HG03064 (cell line): Measurements from ENCODE around the gene OR2T5.
"Not testable (repeated sequence)": the region's sequence is repeated elsewhere in the genome, so short reads cannot be mapped to it uniquely, and the experiment has no call there.

Experiments used
- ATAC-seq: cut with Tn5 transposase; IDR thresholded peaks from one replicate; pipeline ENCODE4 v1.9.1; 2021; ENCODE audit warnings: low read depth; ENCODE audit not compliant: unreplicated experiment

Gene OR2T5

DNA sequence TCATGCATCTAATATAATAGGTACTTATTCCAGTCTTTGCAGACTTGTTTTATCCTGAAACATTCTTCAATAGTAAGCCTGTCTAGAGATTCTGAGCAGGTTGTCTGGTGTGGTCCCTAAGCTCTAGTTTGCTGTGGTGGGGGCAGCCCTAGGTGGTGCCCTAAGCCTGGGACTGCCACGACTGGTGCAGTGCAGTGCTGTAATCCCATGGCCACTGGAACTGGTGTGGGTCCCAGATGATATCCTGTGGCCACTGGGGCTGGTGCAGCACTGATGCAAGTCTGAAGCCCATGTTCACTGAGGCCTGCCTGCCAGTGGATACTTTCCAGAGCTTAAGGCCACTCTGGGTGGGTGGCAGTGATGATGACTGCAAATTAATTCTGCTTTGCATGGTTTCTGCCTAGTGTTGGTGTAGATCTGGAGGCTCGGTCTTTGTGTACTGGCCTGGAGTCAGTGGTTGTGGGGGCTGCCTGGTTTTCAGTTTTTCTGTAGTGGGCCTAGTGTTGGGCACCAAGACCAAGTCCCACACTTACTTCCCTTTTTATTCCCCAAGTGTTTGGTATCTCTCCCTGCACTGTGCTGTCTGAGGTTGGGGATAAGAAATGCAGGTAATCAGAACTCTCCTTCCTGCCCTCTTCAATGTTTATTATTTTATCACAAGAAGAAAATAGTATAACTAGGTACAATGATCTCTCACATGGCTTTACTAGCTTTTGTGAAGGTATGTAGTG, 12.1 kb downstream of the OR2T5 start:
- ATAC-seq, result not testable (repeated sequence)

DNA sequence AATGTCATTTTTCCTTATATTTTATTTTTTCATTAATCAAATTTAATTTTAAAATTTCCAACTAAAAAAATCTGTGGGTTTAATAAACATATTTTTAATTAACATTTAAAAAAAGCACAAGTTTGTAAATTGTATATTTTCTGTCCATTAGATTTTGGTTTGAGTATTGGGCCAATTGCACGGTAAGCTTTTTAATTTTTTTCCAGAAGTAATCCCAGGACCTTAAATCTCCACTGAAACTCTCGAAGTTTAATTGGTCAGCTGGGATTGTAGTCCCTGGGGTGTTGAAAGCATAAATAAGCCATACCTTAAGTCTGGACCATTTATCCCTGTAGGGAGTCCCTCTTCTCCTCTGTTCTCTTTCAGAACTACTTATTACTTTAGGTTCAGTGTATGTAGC, 19.4 kb downstream of the OR2T5 start, which contains the start of gene OR2G6:
OR2G6 (plus strand) TSS at position 301 of the 400 bp plus-strand sequence. CDS start 13,574 bp downstream, outside the sequence.
- not testable (repeated sequence) for ATAC-seq

DNA sequence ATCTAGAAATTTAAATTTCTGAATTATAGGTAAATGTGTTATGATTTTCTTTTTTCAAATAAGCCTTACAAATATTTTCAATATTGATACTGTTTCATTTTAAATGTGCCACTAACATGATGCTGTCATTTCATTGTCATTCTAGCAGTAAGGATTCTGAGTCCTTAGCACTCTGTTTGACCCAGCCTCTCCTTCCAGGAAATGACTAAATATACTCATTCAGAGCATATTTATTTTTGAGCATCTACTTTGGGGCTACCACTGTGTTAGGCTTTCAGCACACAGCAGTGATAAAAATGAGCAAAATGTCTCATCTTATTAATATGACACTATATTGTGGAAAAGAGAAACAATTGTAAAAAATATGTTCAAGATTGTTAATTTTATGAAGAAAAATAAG, 21.8 kb downstream of the OR2T5 start:
- ATAC-seq, result not testable (repeated sequence)

DNA sequence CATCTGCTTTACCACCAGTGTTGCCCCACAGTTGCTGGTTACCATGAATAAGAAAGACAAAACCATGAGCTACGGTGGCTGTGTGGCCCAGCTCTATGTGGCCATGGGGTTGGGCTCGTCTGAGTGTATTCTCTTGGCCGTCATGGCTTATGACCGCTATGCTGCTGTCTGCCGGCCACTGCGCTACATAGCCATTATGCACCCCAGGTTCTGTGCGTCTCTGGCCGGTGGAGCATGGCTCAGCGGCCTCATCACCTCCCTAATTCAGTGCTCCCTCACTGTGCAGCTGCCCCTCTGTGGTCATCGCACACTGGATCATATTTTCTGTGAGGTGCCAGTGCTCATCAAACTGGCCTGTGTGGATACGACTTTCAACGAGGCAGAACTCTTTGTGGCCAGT, 33.5 kb downstream of the OR2T5 start:
- no peak for ATAC-seq

DNA sequence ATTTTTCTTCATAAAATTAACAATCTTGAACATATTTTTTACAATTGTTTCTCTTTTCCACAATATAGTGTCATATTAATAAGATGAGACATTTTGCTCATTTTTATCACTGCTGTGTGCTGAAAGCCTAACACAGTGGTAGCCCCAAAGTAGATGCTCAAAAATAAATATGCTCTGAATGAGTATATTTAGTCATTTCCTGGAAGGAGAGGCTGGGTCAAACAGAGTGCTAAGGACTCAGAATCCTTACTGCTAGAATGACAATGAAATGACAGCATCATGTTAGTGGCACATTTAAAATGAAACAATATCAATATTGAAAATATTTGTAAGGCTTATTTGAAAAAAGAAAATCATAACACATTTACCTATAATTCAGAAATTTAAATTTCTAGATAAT, 49.1 kb downstream of the OR2T5 start:
- not testable (repeated sequence) for ATAC-seq
